A172 (cell line): ENCODE data around the gene BTBD7. TPM values are rescaled to one million over a fixed set of nuclear protein-coding genes. Genes with fewer than 3 reads are reported as not detected.

Source experiments
- DNase-seq: peaks from one replicate; pipeline ENCODE4 v3.0.0-alpha.2; 2015; ENCODE audit warnings: low spot score
- total RNA-seq: library from RNA; depleted of rRNA; stranded (reverse); fragments of >200 nt; shearing (Covaris generic); gene quantifications from 2 replicates; pipeline ENCODE4 v1.2.3, GENCODE V29; 2014; rRNA removed

The BTBD7 gene
- total RNA-seq, 1 experiment from 2014 or later = 17.2 TPM

GRCh38 chr14:93199031-93199430 is 133.8 kb downstream of the BTBD7 start:
- no peak for DNase-seq

GRCh38 chr14:93195316-93195999 is 137.4 kb downstream of the BTBD7 start:
- no peak for DNase-seq

Other genes starting within 250 kb of the BTBD7 start
- 9.2 and 12.7 TPM in 2 replicates for gene ITPK1, start 217.1 kb downstream of the BTBD7 start, total RNA-seq
- 12.1 and 13.2 TPM in 2 replicates for gene MOAP1, start 148.1 kb downstream of the BTBD7 start, total RNA-seq
- 17.8 and 30.3 TPM in 2 replicates for gene LYSET, start 147.7 kb downstream of the BTBD7 start, total RNA-seq
- 27.8 and 34.1 TPM in 2 replicates for gene GON7, start 126.0 kb downstream of the BTBD7 start, total RNA-seq
- 28.0 and 46.8 TPM in 2 replicates for gene UBR7, start 125.8 kb downstream of the BTBD7 start, total RNA-seq
- gene COX8C, start 14.1 kb upstream of the BTBD7 start, total RNA-seq = not detected in 2 replicates
- not detected in 2 replicates for gene UNC79, start 97.9 kb upstream of the BTBD7 start, total RNA-seq